K562 (cell line): ENCODE measurements around the gene GREB1.

Source experiments
- CSDE1 ChIP-seq, 2 experiments: fragments of 450-650 bp; IDR thresholded peaks; 2 replicates each; pipeline ENCODE4 v1.6.1; 2016; ENCODE audit warnings: mild to moderate bottlenecking in 1 of 2
- CTCF ChIP-seq, 3 experiments: IDR thresholded peaks in 2 of 3; conservative IDR thresholded peaks in 1 of 3; 2 replicates each; pipeline ENCODE4 v1.5.1; 2011 to 2012; ENCODE audit warnings: low read length in 3 of 3, mild to moderate bottlenecking in 3 of 3, control low read depth in 2 of 3, improper control_type of control experiment in 1 of 3, inconsistent platforms in 1 of 3, low read depth in 1 of 3, mixed read lengths in 1 of 3, moderate library complexity in 1 of 3; ENCODE audit not compliant: insufficient read depth in 2 of 3
- ESRRB ChIP-seq: fragments of 250-450 bp; sonication (Bioruptor Pico); IDR thresholded peaks from 2 replicates; pipeline ENCODE4 v1.5.0; 2020; ENCODE audit warnings: mild to moderate bottlenecking, moderate library complexity, borderline replicate concordance
- GABPB1 ChIP-seq: sonication (generic); formaldehyde crosslinking; IDR thresholded peaks from 2 replicates; pipeline ENCODE4 v1.8.0; 2022; ENCODE audit warnings: mild to moderate bottlenecking, missing genetic modification reagents
- KDM1A ChIP-seq, 2 experiments: fragments of 450-650 bp; IDR thresholded peaks; 2 replicates each; pipeline ENCODE4 v1.6.1; 2016; ENCODE audit warnings: mild to moderate bottlenecking in 2 of 2
- NFRKB ChIP-seq: fragments of 450-650 bp; IDR thresholded peaks from 2 replicates; pipeline ENCODE4 v1.6.1; 2016; ENCODE audit warnings: low read depth
- PATZ1 ChIP-seq: fragments of 250-450 bp; sonication (Bioruptor Pico); IDR thresholded peaks from 2 replicates; pipeline ENCODE4 v1.5.0; 2020; ENCODE audit warnings: mild to moderate bottlenecking, borderline replicate concordance
- RAD51 ChIP-seq: fragments of 450-650 bp; IDR thresholded peaks from 2 replicates; pipeline ENCODE4 v1.7.1; 2016; ENCODE audit warnings: low read depth, mild to moderate bottlenecking, borderline replicate concordance
- SIN3A ChIP-seq, 2 experiments: fragments of 150-350 bp in 1 of 2; IDR thresholded peaks; 2 replicates each; pipeline ENCODE4 v1.6.1; 2011 to 2016; ENCODE audit warnings: borderline replicate concordance in 2 of 2, low read depth in 2 of 2, low read length in 2 of 2, mild to moderate bottlenecking in 2 of 2, moderate library complexity in 2 of 2; ENCODE audit not compliant: control insufficient read depth in 1 of 2
- ZNF3 ChIP-seq: fragments of 250-450 bp; sonication (Bioruptor Pico); IDR thresholded peaks from 2 replicates; pipeline ENCODE4 v1.5.0; 2021; ENCODE audit warnings: mild to moderate bottlenecking, moderate library complexity

GRCh38 chr2:11553661-11554398, 20.0 kb downstream of the GREB1 start:
- TF ChIP-seq SIN3A (IDR thresholded peaks at IDR 0.05; ENCODE audit: borderline replicate concordance in 2 of 2, control insufficient read depth in 1 of 2, low read depth in 2 of 2, low read length in 2 of 2) (no peak), CSDE1 (IDR thresholded peaks at IDR 0.05) (no peak), ESRRB (CRISPR knock-in tag) (no peak), NFRKB (no peak), ZNF3 (CRISPR knock-in tag) (no peak), CTCF (IDR thresholded peaks at IDR 0.05 in 2 of 3, conservative IDR thresholded peaks at IDR 0.05 in 1 of 3; ENCODE audit: insufficient read depth in 2 of 3, low read depth in 1 of 3, low read length in 3 of 3) (no peak), RAD51 (no peak), GABPB1 (CRISPR knock-in tag) (no peak), KDM1A (IDR thresholded peaks at IDR 0.05) (no peak), PATZ1 (CRISPR knock-in tag) (no peak)
